Measurements from ENCODE around the gene AMPD3.

AMPD3 gene

GRCh38 chr11:10502770-10503169, 47.7 kb downstream of the AMPD3 start:
- no peaks in the 10 kb centered on the region for H3K27me3 Mint-ChIP-seq
- intact Hi-C loops (cut with micrococcal nuclease), result loop anchor here (5.0 kb wide), 2 partner anchors 45 to 90 kb away; partner anchors contain the start of gene AMPD3
- peaks cover 85% of the 10 kb centered on the region for H3K36me3 Mint-ChIP-seq (ENCODE audit: low read depth)
- H3K4me3 Mint-ChIP-seq, result peak overlapping the region; percentile 32
- H3K27ac Mint-ChIP-seq, result peak overlapping the region; percentile 82
- peaks cover 49% of the 10 kb centered on the region for H3K4me1 Mint-ChIP-seq (ENCODE audit: low read depth)
- no peaks in the 10 kb centered on the region for H3K9me3 Mint-ChIP-seq

GRCh38 chr11:10503221-10503620, 48.2 kb downstream of the AMPD3 start:
- intact Hi-C loops (cut with micrococcal nuclease), result loop anchor here (5.0 kb wide), 2 partner anchors 46 to 91 kb away; partner anchors contain the start of gene AMPD3

GRCh38 chr11:10503777-10504480, 48.9 kb downstream of the AMPD3 start:
- H3K9me3 Mint-ChIP-seq, result no peaks in the 10 kb centered on the region
- H3K27ac Mint-ChIP-seq, result peak overlapping the region; percentile 60
- no peak overlapping the region for H3K4me3 Mint-ChIP-seq
- no peaks in the 10 kb centered on the region for H3K27me3 Mint-ChIP-seq
- intact Hi-C loops (cut with micrococcal nuclease), result loop anchor here (5.0 kb wide), 2 partner anchors 47 to 92 kb away; partner anchors contain the start of gene AMPD3
- H3K4me1 Mint-ChIP-seq (ENCODE audit: low read depth), result peaks cover 49% of the 10 kb centered on the region
- peaks cover 73% of the 10 kb centered on the region for H3K36me3 Mint-ChIP-seq (ENCODE audit: low read depth)

More at GRCh38 chr11:10503221-10503620, 48.2 kb downstream of the AMPD3 start:
- H3K27me3 Mint-ChIP-seq, result no peaks in the 10 kb centered on the region
- H3K4me1 Mint-ChIP-seq (ENCODE audit: low read depth), result peaks cover 49% of the 10 kb centered on the region
- H3K36me3 Mint-ChIP-seq (ENCODE audit: low read depth), result peaks cover 80% of the 10 kb centered on the region
- H3K4me3 Mint-ChIP-seq, result no peak overlapping the region
- H3K9me3 Mint-ChIP-seq, result no peaks in the 10 kb centered on the region
- peak overlapping the region; percentile 82 for H3K27ac Mint-ChIP-seq

GRCh38 chr11:10504490-10504889, 49.4 kb downstream of the AMPD3 start:
- intact Hi-C loops (cut with micrococcal nuclease), result loop anchor here (5.0 kb wide), 2 partner anchors 47 to 92 kb away; partner anchors contain the start of gene AMPD3
- H3K27me3 Mint-ChIP-seq, result no peaks in the 10 kb centered on the region
- H3K36me3 Mint-ChIP-seq (ENCODE audit: low read depth), result peaks cover 67% of the 10 kb centered on the region
- peaks cover 49% of the 10 kb centered on the region for H3K4me1 Mint-ChIP-seq (ENCODE audit: low read depth)
- H3K27ac Mint-ChIP-seq, result peak overlapping the region; percentile 60
- H3K4me3 Mint-ChIP-seq, result no peak overlapping the region
- H3K9me3 Mint-ChIP-seq, result no peaks in the 10 kb centered on the region

- Mint-ChIP-seq H3K4me3 (no peak overlapping the region), H3K27me3 (no peaks in the 10 kb centered on the region), H3K27ac (no peak overlapping the region), H3K9me3 (no peaks in the 10 kb centered on the region), H3K36me3 (ENCODE audit: low read depth) (peaks cover 58% of the 10 kb centered on the region), H3K4me1 (ENCODE audit: low read depth) (peaks cover 45% of the 10 kb centered on the region)
- intact Hi-C loops (cut with micrococcal nuclease), result no loop called here
Observed at GRCh38 chr11:10505278-10506007, 50.4 kb downstream of the AMPD3 start.

- no peaks in the 10 kb centered on the region for H3K9me3 Mint-ChIP-seq
- no peak overlapping the region for H3K4me3 Mint-ChIP-seq
- H3K27ac Mint-ChIP-seq, result no peak overlapping the region
- peaks cover 40% of the 10 kb centered on the region for H3K4me1 Mint-ChIP-seq (ENCODE audit: low read depth)
- H3K36me3 Mint-ChIP-seq (ENCODE audit: low read depth), result peaks cover 52% of the 10 kb centered on the region
- intact Hi-C loops (cut with micrococcal nuclease), result no loop called here
- no peaks in the 10 kb centered on the region for H3K27me3 Mint-ChIP-seq
Observed at GRCh38 chr11:10506008-10506370, 50.9 kb downstream of the AMPD3 start.

- intact Hi-C loops (cut with micrococcal nuclease), result no loop called here
- no peaks in the 10 kb centered on the region for H3K4me1 Mint-ChIP-seq (ENCODE audit: low read depth)
- H3K9me3 Mint-ChIP-seq, result no peaks in the 10 kb centered on the region
- H3K27ac Mint-ChIP-seq, result no peak overlapping the region
- peaks cover 22% of the 10 kb centered on the region for H3K36me3 Mint-ChIP-seq (ENCODE audit: low read depth)
- H3K27me3 Mint-ChIP-seq, result no peaks in the 10 kb centered on the region
- no peak overlapping the region for H3K4me3 Mint-ChIP-seq
Observed at GRCh38 chr11:10511181-10511621, 56.1 kb downstream of the AMPD3 start.

GRCh38 chr11:10514202-10514601, 59.1 kb downstream of the AMPD3 start:
- no peak overlapping the region for H3K27ac Mint-ChIP-seq
- H3K36me3 Mint-ChIP-seq (ENCODE audit: low read depth), result peaks cover 32% of the 10 kb centered on the region
- H3K27me3 Mint-ChIP-seq, result no peaks in the 10 kb centered on the region
- no peaks in the 10 kb centered on the region for H3K9me3 Mint-ChIP-seq
- H3K4me1 Mint-ChIP-seq (ENCODE audit: low read depth), result no peaks in the 10 kb centered on the region
- H3K4me3 Mint-ChIP-seq, result no peak overlapping the region
- intact Hi-C loops (cut with micrococcal nuclease), result loop anchor here (1.0 to 2.0 kb wide), 2 partner anchors 140 to 221 kb away; no protein-coding TSS in a partner anchor

GRCh38 chr11:10514709-10515108, 59.6 kb downstream of the AMPD3 start:
- Mint-ChIP-seq H3K27ac (no peak overlapping the region), H3K4me1 (ENCODE audit: low read depth) (no peaks in the 10 kb centered on the region)
- intact Hi-C loops (cut with micrococcal nuclease), result loop anchor here (1.0 to 2.0 kb wide), 2 partner anchors 140 to 220 kb away; no protein-coding TSS in a partner anchor

GRCh38 chr11:10515418-10515817, 60.4 kb downstream of the AMPD3 start:
- Mint-ChIP-seq H3K4me1 (ENCODE audit: low read depth) (no peaks in the 10 kb centered on the region), H3K27ac (no peak overlapping the region), H3K36me3 (ENCODE audit: low read depth) (peaks cover 32% of the 10 kb centered on the region), H3K9me3 (no peaks in the 10 kb centered on the region), H3K4me3 (no peak overlapping the region), H3K27me3 (no peaks in the 10 kb centered on the region)
- intact Hi-C loops (cut with micrococcal nuclease), result loop anchor here (2.0 kb wide), 1 partner anchor 219 kb away; no protein-coding TSS in a partner anchor

More at GRCh38 chr11:10514709-10515108, 59.6 kb downstream of the AMPD3 start:
- Mint-ChIP-seq H3K36me3 (ENCODE audit: low read depth) (peaks cover 32% of the 10 kb centered on the region), H3K9me3 (no peaks in the 10 kb centered on the region), H3K27me3 (no peaks in the 10 kb centered on the region), H3K4me3 (no peak overlapping the region)

- Mint-ChIP-seq H3K27ac (no peak overlapping the region), H3K9me3 (no peaks in the 10 kb centered on the region), H3K4me3 (no peak overlapping the region), H3K4me1 (ENCODE audit: low read depth) (no peaks in the 10 kb centered on the region), H3K27me3 (no peaks in the 10 kb centered on the region), H3K36me3 (ENCODE audit: low read depth) (peaks cover 52% of the 10 kb centered on the region)
- intact Hi-C loops (cut with micrococcal nuclease), result no loop called here
Observed at GRCh38 chr11:10518123-10518522, 63.1 kb downstream of the AMPD3 start.

- Mint-ChIP-seq H3K9me3 (no peaks in the 10 kb centered on the region), H3K4me3 (no peak overlapping the region), H3K27ac (no peak overlapping the region), H3K27me3 (no peaks in the 10 kb centered on the region), H3K4me1 (ENCODE audit: low read depth) (no peaks in the 10 kb centered on the region), H3K36me3 (ENCODE audit: low read depth) (peaks cover 56% of the 10 kb centered on the region)
- intact Hi-C loops (cut with micrococcal nuclease), result no loop called here
Observed at GRCh38 chr11:10518891-10519290, 63.8 kb downstream of the AMPD3 start.

GRCh38 chr11:10519630-10520029, 64.6 kb downstream of the AMPD3 start:
- Mint-ChIP-seq H3K9me3 (no peaks in the 10 kb centered on the region), H3K27me3 (no peaks in the 10 kb centered on the region), H3K36me3 (ENCODE audit: low read depth) (peaks cover 59% of the 10 kb centered on the region), H3K27ac (no peak overlapping the region), H3K4me3 (no peak overlapping the region), H3K4me1 (ENCODE audit: low read depth) (no peaks in the 10 kb centered on the region)
- intact Hi-C loops (cut with micrococcal nuclease), result no loop called here

GRCh38 chr11:10520562-10520961, 65.5 kb downstream of the AMPD3 start:
- no peak overlapping the region for H3K4me3 Mint-ChIP-seq
- no peak overlapping the region for H3K27ac Mint-ChIP-seq
- no peaks in the 10 kb centered on the region for H3K4me1 Mint-ChIP-seq (ENCODE audit: low read depth)
- no peaks in the 10 kb centered on the region for H3K9me3 Mint-ChIP-seq
- intact Hi-C loops (cut with micrococcal nuclease), result no loop called here
- H3K36me3 Mint-ChIP-seq (ENCODE audit: low read depth), result peaks cover 60% of the 10 kb centered on the region
- no peaks in the 10 kb centered on the region for H3K27me3 Mint-ChIP-seq

Data from dendritic cell treated with granulocyte-macrophage colony-stimulating factor and Interleukin-4, amounts not matched to agents 40 ng/mL and 50 ng/mL, for 4 days (primary cell).